ENCODE results near the gene LDB2. TPM values are rescaled to one million over a fixed set of nuclear protein-coding genes. Genes with fewer than 3 reads are reported as not detected.

LDB2 gene
- total and polyA plus RNA-seq, 2 donors = 9.2 to 10.1 TPM

DNA sequence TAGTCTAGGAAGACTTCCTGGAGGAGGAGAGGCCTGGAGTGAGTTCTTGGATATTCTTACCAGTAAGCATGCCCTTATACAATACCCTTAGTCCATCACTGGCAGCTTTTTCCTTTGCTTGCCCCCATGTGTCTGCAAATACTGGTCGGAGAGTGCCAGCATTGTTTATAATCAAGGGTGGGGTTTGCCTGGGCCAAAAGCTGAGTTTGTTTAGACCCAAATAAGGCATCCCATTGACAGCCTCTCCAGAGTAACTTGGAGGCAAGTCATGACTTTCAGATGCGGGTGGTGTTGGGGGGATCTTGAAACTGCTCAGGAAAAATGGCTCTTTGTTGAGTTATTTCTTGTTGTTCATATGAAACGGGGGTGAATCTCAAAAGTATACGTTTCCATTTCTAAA, 413.7 kb downstream of the LDB2 start:
- no peaks in the 10 kb centered on the region for H3K27me3 ChIP-seq (ENCODE audit: control insufficient read depth in 2 of 2, insufficient read depth in 1 of 2, low read length in 1 of 2)
- no peak for DNase-seq (ENCODE audit: low read depth in 6 of 9, low spot score in 9 of 9)
- no peak overlapping the region for H3K4me3 ChIP-seq (ENCODE audit: low read length in 2 of 2)
- no peaks in the 10 kb centered on the region for H3K9me3 ChIP-seq (ENCODE audit: control insufficient read depth in 2 of 2, insufficient read depth in 1 of 2, low read length in 1 of 2)
- H3K27ac ChIP-seq (ENCODE audit: low read depth in 1 of 2, low read length in 1 of 2) = no peak overlapping the region
- no peaks in the 10 kb centered on the region for H3K4me1 ChIP-seq (ENCODE audit: control insufficient read depth in 2 of 2, insufficient read depth in 2 of 2, low read length in 2 of 2)
- H3K36me3 ChIP-seq (ENCODE audit: control insufficient read depth in 2 of 2, insufficient read depth in 2 of 2, low read length in 1 of 2) = no peaks in the 10 kb centered on the region
- 92% methylated on average over 4 of the region's 4 CpGs for WGBS

GRCh38 chr4:16483540-16483939, 414.9 kb downstream of the LDB2 start:
- H3K27ac ChIP-seq (ENCODE audit: low read depth in 1 of 2, low read length in 1 of 2) = no peak overlapping the region
- no peak overlapping the region for H3K4me3 ChIP-seq (ENCODE audit: low read length in 2 of 2)
- no peaks in the 10 kb centered on the region for H3K4me1 ChIP-seq (ENCODE audit: control insufficient read depth in 2 of 2, insufficient read depth in 2 of 2, low read length in 2 of 2)
- DNase-seq (ENCODE audit: low read depth in 6 of 9, low spot score in 9 of 9) = no peak
- H3K27me3 ChIP-seq (ENCODE audit: control insufficient read depth in 2 of 2, insufficient read depth in 1 of 2, low read length in 1 of 2) = no peaks in the 10 kb centered on the region
- no peaks in the 10 kb centered on the region for H3K36me3 ChIP-seq (ENCODE audit: control insufficient read depth in 2 of 2, insufficient read depth in 2 of 2, low read length in 1 of 2)
- no peaks in the 10 kb centered on the region for H3K9me3 ChIP-seq (ENCODE audit: control insufficient read depth in 2 of 2, insufficient read depth in 1 of 2, low read length in 1 of 2)
- 81% methylated on average over 5 of the region's 5 CpGs for WGBS

- no peaks in the 10 kb centered on the region for H3K4me1 ChIP-seq (ENCODE audit: control insufficient read depth in 2 of 2, insufficient read depth in 2 of 2, low read length in 2 of 2)
- no peak overlapping the region for H3K4me3 ChIP-seq (ENCODE audit: low read length in 2 of 2)
- 92% methylated on average over 2 of the region's 2 CpGs for WGBS
- H3K36me3 ChIP-seq (ENCODE audit: control insufficient read depth in 2 of 2, insufficient read depth in 2 of 2, low read length in 1 of 2) = no peaks in the 10 kb centered on the region
- no peak for DNase-seq (ENCODE audit: low read depth in 6 of 9, low spot score in 9 of 9)
- no peak overlapping the region for H3K27ac ChIP-seq (ENCODE audit: low read depth in 1 of 2, low read length in 1 of 2)
- no peaks in the 10 kb centered on the region for H3K27me3 ChIP-seq (ENCODE audit: control insufficient read depth in 2 of 2, insufficient read depth in 1 of 2, low read length in 1 of 2)
- H3K9me3 ChIP-seq (ENCODE audit: control insufficient read depth in 2 of 2, insufficient read depth in 1 of 2, low read length in 1 of 2) = no peaks in the 10 kb centered on the region
Measured at GRCh38 chr4:16480011-16480410, 418.4 kb downstream of the LDB2 start.

DNA sequence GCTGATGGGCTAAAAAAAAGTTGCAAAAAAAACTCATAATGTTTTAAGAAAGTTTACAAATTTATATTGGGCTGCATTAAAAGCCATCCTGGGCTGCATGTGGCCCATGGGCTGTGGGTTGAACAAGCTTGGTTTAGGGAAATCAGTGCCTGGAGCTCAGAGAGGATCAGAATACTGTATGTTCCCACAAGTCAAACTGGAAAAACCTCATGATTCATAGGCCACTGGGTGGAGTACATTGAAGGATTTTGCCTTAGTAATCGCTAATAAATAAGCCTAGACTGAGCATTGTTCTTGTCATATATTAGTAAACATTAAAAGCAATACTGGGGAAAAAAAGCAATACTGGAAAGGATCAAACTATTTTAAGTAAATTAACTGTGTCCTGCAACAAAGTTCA, 425.9 kb downstream of the LDB2 start:
- no peak overlapping the region for H3K27ac ChIP-seq (ENCODE audit: low read depth in 1 of 2, low read length in 1 of 2)
- no peak for DNase-seq (ENCODE audit: low read depth in 6 of 9, low spot score in 9 of 9)

DNA sequence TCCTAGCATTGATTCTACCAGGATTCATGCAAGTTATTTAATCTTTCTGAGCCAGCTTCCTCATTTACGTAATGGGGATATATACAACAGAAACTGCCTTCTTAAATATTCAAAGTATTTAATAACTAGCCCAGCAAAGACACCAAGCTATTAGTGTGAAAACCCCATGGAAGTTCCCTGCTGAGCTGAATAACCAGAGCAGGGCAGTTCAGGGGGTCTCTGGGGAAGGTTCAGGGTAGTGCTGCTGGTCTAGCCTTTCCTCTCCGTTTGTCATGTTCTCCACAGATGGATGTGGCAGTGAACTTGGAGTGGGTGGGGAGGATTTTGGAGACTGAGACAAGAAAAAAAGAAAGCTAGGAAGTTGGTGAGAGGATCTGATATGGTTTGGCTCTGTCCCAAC, 431.4 kb downstream of the LDB2 start:
- no peaks in the 10 kb centered on the region for H3K27me3 ChIP-seq (ENCODE audit: control insufficient read depth in 2 of 2, insufficient read depth in 1 of 2, low read length in 1 of 2)
- H3K4me1 ChIP-seq (ENCODE audit: control insufficient read depth in 2 of 2, insufficient read depth in 2 of 2, low read length in 2 of 2) = no peaks in the 10 kb centered on the region
- H3K4me3 ChIP-seq (ENCODE audit: low read length in 2 of 2) = no peak overlapping the region
- H3K9me3 ChIP-seq (ENCODE audit: control insufficient read depth in 2 of 2, insufficient read depth in 1 of 2, low read length in 1 of 2) = no peaks in the 10 kb centered on the region
- H3K36me3 ChIP-seq (ENCODE audit: control insufficient read depth in 2 of 2, insufficient read depth in 2 of 2, low read length in 1 of 2) = no peaks in the 10 kb centered on the region
- WGBS = 94% methylated on average over 2 of the region's 2 CpGs
- DNase-seq (ENCODE audit: low read depth in 6 of 9, low spot score in 9 of 9) = no peak
- H3K27ac ChIP-seq (ENCODE audit: low read depth in 1 of 2, low read length in 1 of 2) = no peak overlapping the region

More for the DNA sequence above, 425.9 kb downstream of the LDB2 start:
- H3K4me1 ChIP-seq (ENCODE audit: control insufficient read depth in 2 of 2, insufficient read depth in 2 of 2, low read length in 2 of 2) = no peaks in the 10 kb centered on the region
- no peak overlapping the region for H3K4me3 ChIP-seq (ENCODE audit: low read length in 2 of 2)
- no peaks in the 10 kb centered on the region for H3K27me3 ChIP-seq (ENCODE audit: control insufficient read depth in 2 of 2, insufficient read depth in 1 of 2, low read length in 1 of 2)
- no peaks in the 10 kb centered on the region for H3K9me3 ChIP-seq (ENCODE audit: control insufficient read depth in 2 of 2, insufficient read depth in 1 of 2, low read length in 1 of 2)
- 97% methylated on average over 1 of the region's 1 CpG for WGBS
- H3K36me3 ChIP-seq (ENCODE audit: control insufficient read depth in 2 of 2, insufficient read depth in 2 of 2, low read length in 1 of 2) = no peaks in the 10 kb centered on the region

GRCh38 chr4:16466581-16466980, 431.9 kb downstream of the LDB2 start:
- Histone ChIP-seq H3K4me3 (ENCODE audit: low read length in 2 of 2) (no peak overlapping the region), H3K9me3 (ENCODE audit: control insufficient read depth in 2 of 2, insufficient read depth in 1 of 2, low read length in 1 of 2) (no peaks in the 10 kb centered on the region), H3K27ac (ENCODE audit: low read depth in 1 of 2, low read length in 1 of 2) (no peak overlapping the region), H3K36me3 (ENCODE audit: control insufficient read depth in 2 of 2, insufficient read depth in 2 of 2, low read length in 1 of 2) (no peaks in the 10 kb centered on the region), H3K27me3 (ENCODE audit: control insufficient read depth in 2 of 2, insufficient read depth in 1 of 2, low read length in 1 of 2) (no peaks in the 10 kb centered on the region), H3K4me1 (ENCODE audit: control insufficient read depth in 2 of 2, insufficient read depth in 2 of 2, low read length in 2 of 2) (no peaks in the 10 kb centered on the region)
- 98% methylated on average over 1 of the region's 1 CpG for WGBS
- no peak for DNase-seq (ENCODE audit: low read depth in 6 of 9, low spot score in 9 of 9)

DNA sequence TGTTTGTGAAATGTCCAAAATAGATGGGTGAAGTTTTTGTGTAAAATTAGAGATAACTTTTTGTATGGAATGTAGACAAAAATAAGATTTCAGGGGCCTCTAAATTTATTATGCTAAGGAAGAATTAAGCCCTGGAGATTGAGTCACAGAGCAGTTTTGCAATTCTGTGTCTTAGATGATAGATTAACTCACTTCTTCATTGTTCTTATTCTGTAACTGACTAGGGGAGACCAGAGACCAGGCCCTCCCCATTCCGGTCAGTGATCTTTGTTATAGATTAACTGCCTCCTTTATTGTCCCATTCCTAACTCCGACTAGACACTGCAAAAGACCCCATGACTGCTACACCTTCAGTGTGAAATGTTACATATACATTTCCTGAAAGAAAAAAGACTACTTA, 433.8 kb downstream of the LDB2 start:
- no peak overlapping the region for H3K4me3 ChIP-seq (ENCODE audit: low read length in 2 of 2)
- H3K4me1 ChIP-seq (ENCODE audit: control insufficient read depth in 2 of 2, insufficient read depth in 2 of 2, low read length in 2 of 2) = no peaks in the 10 kb centered on the region
- no peaks in the 10 kb centered on the region for H3K9me3 ChIP-seq (ENCODE audit: control insufficient read depth in 2 of 2, insufficient read depth in 1 of 2, low read length in 1 of 2)
- no peaks in the 10 kb centered on the region for H3K36me3 ChIP-seq (ENCODE audit: control insufficient read depth in 2 of 2, insufficient read depth in 2 of 2, low read length in 1 of 2)
- H3K27ac ChIP-seq (ENCODE audit: low read depth in 1 of 2, low read length in 1 of 2) = no peak overlapping the region
- 93% methylated on average over 2 of the region's 2 CpGs for WGBS
- H3K27me3 ChIP-seq (ENCODE audit: control insufficient read depth in 2 of 2, insufficient read depth in 1 of 2, low read length in 1 of 2) = no peaks in the 10 kb centered on the region
- DNase-seq (ENCODE audit: low read depth in 6 of 9, low spot score in 9 of 9) = no peak

- Histone ChIP-seq H3K27ac (ENCODE audit: low read depth in 1 of 2, low read length in 1 of 2) (no peak overlapping the region), H3K27me3 (ENCODE audit: control insufficient read depth in 2 of 2, insufficient read depth in 1 of 2, low read length in 1 of 2) (no peaks in the 10 kb centered on the region), H3K36me3 (ENCODE audit: control insufficient read depth in 2 of 2, insufficient read depth in 2 of 2, low read length in 1 of 2) (no peaks in the 10 kb centered on the region), H3K4me1 (ENCODE audit: control insufficient read depth in 2 of 2, insufficient read depth in 2 of 2, low read length in 2 of 2) (no peaks in the 10 kb centered on the region), H3K4me3 (ENCODE audit: low read length in 2 of 2) (no peak overlapping the region), H3K9me3 (ENCODE audit: control insufficient read depth in 2 of 2, insufficient read depth in 1 of 2, low read length in 1 of 2) (no peaks in the 10 kb centered on the region)
- no peak for DNase-seq (ENCODE audit: low read depth in 6 of 9, low spot score in 9 of 9)
- 97% methylated on average over 3 of the region's 3 CpGs for WGBS
Measured at GRCh38 chr4:16462656-16463055, 435.8 kb downstream of the LDB2 start.

DNA sequence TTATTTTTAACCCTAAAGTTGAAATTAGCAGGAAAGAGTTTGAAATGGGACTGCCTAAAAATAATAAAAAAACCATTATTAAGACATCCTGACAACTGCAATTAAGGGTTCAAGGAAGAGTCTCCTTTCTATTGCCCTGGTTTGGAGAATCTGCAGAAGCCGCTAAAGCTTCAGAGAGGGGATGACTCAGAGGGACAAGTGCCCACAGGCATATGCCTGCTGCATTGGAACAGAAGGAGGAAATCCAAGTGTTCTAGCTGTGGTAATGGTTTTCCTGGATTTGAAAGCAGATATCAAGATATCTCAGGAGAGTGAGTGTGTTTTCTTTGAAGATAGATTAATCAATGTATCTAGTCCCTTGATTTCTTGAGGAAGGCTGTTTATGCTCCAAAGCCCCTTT, 437.1 kb downstream of the LDB2 start:
- Histone ChIP-seq H3K27me3 (ENCODE audit: control insufficient read depth in 2 of 2, insufficient read depth in 1 of 2, low read length in 1 of 2) (no peaks in the 10 kb centered on the region), H3K27ac (ENCODE audit: low read depth in 1 of 2, low read length in 1 of 2) (no peak overlapping the region), H3K4me1 (ENCODE audit: control insufficient read depth in 2 of 2, insufficient read depth in 2 of 2, low read length in 2 of 2) (no peaks in the 10 kb centered on the region), H3K9me3 (ENCODE audit: control insufficient read depth in 2 of 2, insufficient read depth in 1 of 2, low read length in 1 of 2) (no peaks in the 10 kb centered on the region), H3K36me3 (ENCODE audit: control insufficient read depth in 2 of 2, insufficient read depth in 2 of 2, low read length in 1 of 2) (no peaks in the 10 kb centered on the region), H3K4me3 (ENCODE audit: low read length in 2 of 2) (no peak overlapping the region)
- 91% methylated on average over 1 of the region's 1 CpG for WGBS
- no peak for DNase-seq (ENCODE audit: low read depth in 6 of 9, low spot score in 9 of 9)

GRCh38 chr4:16457944-16458343, 440.5 kb downstream of the LDB2 start:
- 97% methylated on average over 4 of the region's 4 CpGs for WGBS
- H3K27ac ChIP-seq (ENCODE audit: low read depth in 1 of 2, low read length in 1 of 2) = no peak overlapping the region
- H3K4me1 ChIP-seq (ENCODE audit: control insufficient read depth in 2 of 2, insufficient read depth in 2 of 2, low read length in 2 of 2) = no peaks in the 10 kb centered on the region
- no peaks in the 10 kb centered on the region for H3K36me3 ChIP-seq (ENCODE audit: control insufficient read depth in 2 of 2, insufficient read depth in 2 of 2, low read length in 1 of 2)
- no peak for DNase-seq (ENCODE audit: low read depth in 6 of 9, low spot score in 9 of 9)
- no peaks in the 10 kb centered on the region for H3K27me3 ChIP-seq (ENCODE audit: control insufficient read depth in 2 of 2, insufficient read depth in 1 of 2, low read length in 1 of 2)
- no peaks in the 10 kb centered on the region for H3K9me3 ChIP-seq (ENCODE audit: control insufficient read depth in 2 of 2, insufficient read depth in 1 of 2, low read length in 1 of 2)
- H3K4me3 ChIP-seq (ENCODE audit: low read length in 2 of 2) = no peak overlapping the region
